SKM-1 (cell line): ENCODE measurements around the gene STK25.

ENCODE experiments used
- DNase-seq: peaks from one replicate; lab custom pipeline; 2025; ENCODE audit not compliant: unreplicated experiment; lab: John Stamatoyannopoulos, UW

Gene STK25

DNA sequence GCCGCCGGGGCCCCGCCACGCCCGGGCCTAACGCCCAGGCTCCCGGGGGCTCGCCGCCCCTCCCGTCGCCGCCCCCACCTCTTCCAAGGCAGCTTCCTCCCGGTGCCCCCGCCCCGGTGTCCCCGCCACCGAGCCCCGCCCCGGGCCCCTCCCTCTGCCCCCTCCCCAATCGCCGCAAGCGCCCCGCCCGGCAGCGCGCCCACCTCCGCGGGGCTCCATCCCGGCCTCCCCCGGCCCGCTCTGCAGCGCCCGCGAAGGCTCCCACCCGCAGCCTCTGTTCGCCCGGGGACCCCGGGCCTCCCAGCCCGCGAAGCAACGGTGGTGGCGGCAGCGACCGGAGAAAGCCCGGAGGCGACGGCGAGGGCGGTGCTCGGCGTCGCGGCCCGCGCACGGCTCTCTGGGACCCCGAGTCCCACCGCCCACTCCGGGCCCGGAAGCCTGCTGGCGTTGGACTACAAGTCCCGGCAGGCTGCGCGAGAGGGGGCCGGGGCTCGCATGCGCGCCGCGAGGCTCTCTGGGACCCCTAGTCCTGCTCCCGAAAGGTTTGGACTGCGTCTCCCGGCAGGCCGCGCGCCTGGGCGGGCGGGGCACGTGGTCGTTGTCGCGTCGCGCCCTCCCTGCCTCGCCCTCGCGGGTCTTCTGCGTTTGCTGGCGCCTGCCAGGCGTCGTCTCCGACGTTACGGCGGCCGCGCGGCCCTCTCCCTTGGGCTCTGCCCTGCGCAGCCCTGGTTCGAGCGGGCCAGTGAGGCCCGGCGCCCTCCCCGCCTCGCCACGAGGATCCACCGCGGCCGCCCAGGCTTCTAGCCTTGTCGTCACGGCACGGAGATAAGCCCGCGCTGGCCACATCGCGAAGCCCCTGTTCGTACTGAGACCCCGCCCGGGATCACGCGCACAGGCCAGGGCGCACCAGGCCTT, at the start of gene STK25:
Gene STK25 (minus strand): TSS at position 345 of the 915 bp plus-strand sequence. CDS start 549 bp downstream, outside the sequence.
- DNase-seq = peak; percentile 93

DNA sequence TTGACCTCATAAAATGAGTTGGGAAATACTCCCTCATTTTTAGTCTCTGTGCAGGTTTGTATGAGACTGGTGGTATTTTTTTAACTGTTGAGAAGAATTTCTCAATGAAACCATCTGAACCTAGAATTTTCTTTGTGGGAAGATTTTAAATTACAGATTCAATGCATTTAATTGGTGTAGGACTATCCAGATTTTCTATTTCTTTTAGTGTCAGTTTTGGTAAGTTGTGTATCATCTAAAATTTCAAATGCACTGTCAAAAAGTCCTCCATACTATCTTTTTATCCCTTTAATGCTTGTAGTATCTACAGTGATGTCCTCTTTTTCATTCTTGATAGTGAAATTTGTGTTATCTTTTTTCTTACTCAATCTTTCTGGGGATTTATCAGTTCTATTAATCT, 48.4 kb upstream of the STK25 start:
- no peak for DNase-seq

DNA sequence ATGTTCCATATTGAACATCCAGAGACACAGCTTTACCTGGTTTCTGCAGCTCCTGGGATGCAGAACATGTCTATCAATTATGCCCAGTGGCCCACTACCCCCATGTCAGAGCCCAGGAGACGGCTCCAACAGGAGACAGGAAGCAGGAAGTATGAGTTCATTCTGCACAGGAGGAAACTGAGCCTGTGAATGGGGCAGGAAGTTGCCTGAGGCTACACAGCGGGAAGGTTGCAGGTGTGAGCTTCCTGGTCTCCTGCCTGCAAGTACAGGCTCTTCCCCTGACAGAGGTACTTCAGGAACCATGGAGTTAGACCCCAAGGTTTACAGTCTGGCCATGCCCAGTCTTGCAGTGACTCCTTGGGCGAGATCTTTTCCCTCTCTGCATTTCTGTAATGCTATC, 47.3 kb upstream of the STK25 start:
- DNase-seq = no peak

DNA sequence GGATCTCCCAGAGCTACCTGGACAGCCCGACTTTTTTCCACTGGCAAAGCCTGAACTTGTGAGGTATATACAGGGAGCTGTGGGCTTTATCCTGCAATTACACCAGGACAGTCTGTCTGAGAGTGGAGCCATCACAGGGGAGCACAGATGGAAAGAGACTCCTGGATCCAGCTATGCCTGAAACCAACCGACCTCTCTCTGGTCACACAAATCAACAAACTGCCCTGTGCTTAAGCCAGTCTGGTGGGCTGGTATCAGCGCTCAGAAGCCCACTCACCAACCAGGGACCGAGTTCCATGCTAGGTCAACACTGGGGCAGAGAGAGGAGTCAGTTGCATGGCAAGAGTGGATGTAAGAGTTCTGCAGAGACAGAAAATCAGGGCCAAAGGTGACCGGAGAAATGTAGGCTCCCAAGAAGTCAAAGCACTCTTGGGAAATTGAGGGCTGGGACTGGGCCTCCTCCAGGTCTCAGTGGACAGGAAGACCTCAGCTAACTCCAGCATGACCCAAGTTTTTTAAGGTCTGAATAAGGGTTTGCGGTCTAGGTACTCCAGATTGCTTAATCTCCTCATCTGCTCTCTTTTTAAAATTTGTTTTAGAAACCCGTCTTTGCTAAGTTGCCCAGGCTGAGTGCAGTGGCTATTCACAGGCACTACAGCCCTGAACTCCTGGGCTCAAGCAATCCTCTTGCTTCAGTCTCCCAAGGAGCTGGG, 46.4 kb upstream of the STK25 start:
- DNase-seq = no peak

DNA sequence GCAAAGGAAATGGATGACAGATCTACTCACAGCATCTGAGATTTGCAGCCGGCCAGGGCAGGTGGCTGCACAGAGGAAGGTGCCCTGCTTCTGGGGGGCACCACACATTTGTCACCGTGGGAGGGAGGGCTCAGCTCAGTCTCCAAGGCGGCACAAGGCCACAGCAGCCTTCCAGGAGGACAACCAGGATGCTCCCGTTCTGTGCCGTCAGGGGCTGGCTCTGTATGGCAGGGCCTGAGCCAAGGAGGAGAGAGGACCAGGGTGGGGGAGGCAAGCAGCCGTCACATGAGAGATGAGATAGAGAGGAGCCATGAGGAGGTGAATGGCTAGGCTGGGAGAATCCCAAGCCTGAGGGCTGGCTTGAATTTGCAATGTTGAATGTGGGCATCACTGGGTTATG, 45.6 kb upstream of the STK25 start:
- DNase-seq = no peak

DNA sequence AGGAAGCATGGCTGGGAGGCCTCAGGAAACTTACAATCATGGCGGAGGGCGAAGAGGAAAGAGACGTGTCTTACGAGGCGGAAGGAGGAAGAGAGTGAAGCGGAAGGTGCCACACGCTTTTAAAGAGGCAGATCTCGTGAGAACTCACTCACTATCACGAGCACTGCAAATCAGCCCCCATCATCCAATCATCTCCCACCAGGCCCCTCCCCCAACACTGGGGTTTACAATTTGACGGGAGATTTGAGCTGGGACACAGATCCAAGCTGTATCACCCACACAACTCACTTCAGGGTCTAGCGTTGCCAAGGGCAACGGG, 45.1 kb upstream of the STK25 start:
- DNase-seq = no peak

DNA sequence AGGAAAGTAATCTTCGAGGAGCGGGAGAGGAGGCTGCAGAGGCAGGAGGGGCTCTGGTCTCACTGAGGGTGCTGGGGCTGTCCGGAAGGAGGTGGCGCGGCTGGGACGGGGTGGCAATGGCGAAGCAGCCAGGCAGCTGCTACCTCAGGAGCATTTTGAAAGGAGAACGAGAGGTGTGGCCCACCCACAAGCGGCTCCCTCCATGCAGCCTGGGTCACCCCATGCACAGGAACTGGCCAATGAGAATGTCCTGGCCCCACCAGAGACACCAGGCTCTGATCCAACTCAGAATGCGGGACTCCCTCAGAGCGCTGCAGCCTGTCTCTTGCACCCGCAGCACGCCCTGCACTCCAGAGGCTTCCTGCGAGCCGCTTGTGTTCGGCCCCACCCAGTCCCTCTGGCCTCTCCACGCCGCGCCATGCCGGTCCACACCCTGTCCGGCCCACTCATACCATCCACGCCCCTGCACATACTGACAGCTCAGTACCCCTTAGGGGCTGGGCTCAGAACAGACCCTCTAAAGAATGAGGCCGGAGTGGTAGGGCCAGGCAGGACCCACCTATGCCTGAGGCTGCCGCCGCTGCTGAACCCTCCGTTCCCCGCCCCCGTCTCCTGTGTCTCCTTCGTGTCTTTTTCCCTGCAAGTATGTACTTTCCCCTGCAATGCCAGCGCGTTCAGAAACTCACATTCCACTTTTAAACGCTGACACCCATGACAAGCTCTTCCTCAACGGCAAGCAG, 43.8 kb upstream of the STK25 start:
- no peak for DNase-seq

DNA sequence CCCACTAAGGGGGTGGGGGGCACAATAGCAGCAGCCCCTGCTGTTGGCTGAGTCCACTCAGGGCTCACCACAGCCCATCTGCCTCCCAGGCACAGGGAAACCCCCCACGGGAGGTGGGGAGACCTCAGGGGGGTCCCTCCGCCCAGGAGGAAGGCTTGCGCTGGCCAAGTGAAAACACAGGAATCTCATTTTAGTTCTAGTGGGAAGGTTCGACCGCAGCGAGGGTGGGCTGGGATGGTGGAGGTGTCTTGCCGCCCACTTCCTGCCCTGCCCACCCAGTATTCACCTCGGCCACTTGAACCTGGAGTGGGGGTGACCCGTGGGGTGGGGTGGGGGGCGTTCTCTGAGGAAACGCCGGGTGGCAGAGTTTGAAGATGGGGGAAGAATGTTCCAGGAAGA, 43.2 kb upstream of the STK25 start:
- no peak for DNase-seq

DNA sequence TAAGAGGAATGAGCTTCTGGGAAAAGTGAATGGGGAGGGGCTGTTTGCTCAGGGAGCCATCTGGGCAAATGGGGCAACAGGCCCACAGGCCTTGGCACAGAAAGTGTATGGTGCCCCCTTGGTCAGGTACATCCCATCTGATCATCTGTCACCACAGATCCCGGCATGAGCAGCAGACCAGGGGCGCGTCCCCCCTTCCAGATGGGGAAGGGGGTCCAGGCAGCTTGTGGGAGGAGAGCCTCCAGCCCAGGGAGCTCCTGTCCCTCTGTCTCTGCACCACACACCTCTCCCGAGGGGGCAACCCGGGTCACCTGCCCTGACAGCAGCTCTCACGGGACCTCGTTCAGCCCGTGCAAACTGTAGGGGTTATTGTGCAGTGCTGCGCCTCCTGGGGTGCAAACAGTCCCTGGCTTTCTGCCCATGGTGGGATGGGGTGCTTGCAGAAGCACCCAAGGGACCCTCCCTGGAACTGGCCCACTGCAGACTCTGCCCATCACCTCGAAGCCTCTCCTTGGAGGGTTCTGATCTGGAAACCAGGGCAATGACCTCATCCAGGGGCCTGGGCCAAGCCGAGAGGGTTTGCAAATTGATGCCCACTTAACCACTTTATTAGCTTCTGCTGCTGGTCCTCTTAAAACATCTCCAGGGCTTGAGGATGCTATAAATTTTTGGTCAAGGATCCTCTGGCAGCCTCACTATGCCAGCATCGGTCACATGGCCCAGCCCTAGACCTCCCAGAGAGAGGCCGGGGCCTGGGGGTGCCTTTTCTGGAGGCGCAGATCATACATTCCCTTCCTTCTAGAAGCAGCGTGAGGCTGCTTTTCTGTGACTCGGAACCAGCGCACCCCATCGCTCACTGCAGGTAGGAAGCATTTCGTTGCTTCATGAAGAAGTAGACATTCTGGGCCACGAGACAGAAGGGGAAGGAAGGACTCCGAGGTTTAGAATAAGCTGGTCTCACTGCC, 42.5 kb upstream of the STK25 start:
- DNase-seq = no peak

DNA sequence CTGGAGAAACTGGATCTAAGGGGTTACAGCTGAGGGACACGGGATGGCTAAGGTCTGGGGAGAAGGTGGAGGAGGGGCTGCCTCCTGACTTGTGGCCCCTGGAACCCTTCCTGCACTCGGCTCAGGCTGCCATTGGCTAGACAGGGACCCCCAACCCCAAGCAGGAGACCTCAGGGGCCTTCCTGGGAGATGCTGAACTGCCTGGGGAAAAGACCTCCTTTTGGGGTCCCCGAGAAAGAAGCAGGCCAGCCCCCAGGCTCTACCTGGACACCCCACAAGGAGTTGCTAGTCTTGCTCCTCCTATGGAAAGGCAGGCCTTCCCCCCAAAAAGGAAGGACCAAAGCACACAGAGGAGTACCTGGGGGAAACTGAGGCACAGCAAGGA, 40.1 kb upstream of the STK25 start:
- no peak for DNase-seq

DNA sequence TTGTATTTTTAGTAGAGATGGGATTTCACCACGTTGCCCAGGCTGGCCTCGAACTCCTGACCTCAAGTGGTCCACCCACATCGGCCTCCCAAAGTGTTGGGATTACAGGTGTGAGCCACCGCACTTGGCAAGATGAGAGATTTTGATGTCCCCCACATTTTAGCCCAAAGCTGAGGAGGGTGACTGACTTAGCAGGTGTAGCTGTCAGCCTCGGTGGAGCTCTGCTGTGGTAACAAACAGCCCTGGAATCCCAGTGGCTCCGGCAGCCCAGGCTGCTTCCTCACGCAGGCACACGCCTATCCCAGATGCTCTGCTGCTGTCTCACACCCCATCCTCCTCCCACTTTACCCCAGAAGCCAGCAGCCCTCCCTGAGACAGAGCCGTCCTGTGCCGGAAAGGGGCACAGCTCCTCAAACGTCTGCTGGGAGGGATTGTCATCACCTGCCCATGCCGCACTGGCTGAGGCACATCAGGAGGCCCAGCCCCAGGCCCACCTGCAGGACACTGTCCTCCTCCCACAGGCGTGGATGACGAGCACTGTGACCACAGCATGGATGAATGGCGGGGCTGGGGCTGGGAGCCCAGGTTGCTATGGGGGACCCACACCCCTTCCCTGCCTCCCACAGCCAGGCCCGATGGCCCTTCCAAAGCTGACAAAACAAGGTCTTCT, 39.5 kb upstream of the STK25 start:
- DNase-seq = no peak

DNA sequence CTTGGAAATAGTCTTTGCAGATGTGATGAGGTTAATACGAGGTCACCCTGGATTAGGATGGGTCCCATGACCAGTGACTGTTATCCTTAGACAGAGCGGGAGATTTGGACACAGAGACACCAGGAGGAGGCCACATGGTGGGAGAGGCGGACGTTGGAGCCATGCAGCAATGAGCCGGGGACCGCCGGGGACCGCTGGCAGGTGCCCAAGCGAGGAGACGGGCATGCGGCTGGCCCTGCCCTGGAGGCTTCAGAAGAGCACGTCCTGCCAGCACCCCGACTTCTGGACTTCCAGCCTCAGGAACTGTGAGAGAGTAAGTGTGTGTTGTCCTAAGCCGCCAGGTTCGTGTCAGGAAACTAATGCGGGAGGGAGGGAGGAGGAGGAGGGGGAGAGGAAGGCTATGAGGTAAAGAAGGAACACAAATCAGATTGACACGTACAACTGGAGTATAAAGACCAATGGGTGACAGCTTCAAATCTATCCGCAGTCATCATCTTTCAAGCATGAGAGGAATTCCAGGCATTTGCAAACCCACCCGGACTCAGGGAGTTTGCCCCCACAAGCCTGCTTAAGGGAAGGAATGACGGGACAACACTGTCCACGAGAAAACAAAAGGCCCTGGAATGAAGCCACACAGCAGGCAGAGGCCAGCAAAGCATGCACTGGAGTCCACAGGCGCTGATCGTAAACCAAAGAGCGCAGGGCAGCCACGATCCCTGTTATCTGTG, 38.6 kb upstream of the STK25 start:
- DNase-seq = no peak

DNA sequence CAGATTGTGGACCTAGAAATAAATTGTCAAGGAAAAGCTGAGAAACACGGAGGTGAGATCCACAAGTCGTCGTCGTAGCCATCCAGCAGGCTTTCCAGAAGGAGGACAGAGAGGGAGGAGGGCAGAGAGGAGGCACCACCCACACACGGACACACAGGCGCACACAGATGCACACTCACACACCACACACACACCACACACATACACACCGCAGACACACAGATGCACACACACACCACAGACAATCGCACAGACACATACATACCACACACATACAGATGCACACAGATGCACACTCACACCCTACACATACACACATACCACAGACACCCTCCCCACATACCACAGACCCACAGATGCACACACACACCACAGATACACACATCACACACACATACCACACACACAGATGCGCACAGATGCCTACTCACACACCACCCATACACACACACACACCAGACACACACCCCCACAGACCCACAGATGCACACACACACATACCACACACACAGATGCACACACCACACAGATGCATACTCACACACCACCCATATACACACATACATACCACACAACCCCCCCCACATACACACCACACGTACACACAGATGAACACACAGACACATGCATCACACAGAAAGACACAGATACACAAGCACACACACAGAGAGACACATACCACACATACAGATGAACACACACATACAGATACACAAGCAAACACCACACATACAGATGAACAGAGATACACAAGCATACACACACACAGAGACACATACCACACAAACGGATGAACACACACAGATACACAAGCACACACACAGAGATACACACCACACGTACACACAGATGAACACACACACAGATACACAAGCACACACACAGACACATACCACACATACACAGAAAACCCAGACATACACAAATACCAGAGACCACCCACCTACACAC, 37.4 kb upstream of the STK25 start:
- no peak for DNase-seq

DNA sequence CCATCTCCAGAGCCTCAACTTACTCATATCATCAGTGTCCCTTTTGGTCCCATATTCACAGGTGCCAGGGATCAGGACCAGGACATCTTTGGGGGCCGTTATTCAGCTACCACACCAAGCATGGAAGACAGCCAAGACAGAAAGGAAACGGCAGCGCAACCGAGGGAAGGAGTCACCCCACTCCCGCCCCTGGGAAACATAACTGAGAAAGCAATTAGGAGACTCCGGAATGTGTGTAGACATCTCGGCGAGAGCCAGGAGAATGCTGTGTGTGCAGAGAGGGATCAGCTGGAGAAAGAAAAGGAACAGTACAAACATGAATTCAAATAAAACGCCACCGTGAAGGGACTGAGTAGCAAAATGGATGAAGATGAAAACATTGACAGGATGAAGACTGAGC, 36.7 kb upstream of the STK25 start:
- no peak for DNase-seq

DNA sequence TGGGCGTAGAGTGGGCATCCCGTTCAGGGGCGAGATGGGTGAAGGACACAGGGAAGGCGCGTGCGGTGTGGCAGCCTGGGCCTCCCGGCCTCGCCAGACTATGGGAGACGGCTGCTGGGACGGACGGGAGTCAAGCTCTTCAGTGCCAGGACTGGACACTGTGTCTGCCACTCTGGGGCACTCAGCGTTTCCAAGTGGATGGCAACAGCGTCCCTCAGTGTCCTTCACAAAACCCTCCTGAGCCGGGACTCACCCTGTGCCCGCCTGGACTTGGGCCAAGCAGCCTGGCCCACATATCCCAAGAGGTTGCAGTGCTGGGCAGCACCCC, 33.9 kb upstream of the STK25 start:
- no peak for DNase-seq

DNA sequence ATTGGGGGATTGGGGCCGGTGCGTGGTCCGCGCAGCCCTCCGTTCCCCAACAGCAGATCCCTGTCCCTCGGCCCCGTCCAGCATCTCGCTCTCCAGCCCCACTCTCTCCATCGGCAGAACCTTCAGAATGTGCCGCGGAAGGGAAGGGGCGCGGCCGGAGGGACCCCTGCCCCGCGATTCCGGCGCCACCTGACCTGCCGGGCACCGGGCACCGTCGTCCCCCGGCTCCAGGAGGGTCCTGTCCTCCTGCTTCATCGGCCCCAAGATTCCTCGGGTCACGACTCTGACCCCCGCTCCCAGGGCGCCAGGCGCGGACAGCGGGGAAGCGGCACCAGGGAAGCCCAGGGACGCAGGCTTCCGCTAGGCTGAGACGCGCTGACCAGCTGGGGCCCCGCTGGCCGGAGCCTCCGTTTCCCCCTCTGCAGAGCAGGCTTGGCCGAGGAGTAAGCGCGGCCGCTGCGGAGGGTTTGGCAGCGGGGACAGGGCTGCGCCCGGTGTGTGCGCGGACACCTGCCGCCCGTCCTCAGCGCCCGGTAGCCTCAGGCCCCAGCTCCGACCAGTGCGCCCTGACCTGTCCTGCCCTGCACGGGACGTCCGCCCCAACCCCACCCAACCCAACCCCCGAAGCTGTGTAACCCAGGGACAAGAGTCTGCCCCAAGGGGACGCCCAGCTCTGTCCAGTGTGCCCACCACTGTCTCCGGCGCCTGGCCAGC, 33.3 kb upstream of the STK25 start:
- DNase-seq = no peak

DNA sequence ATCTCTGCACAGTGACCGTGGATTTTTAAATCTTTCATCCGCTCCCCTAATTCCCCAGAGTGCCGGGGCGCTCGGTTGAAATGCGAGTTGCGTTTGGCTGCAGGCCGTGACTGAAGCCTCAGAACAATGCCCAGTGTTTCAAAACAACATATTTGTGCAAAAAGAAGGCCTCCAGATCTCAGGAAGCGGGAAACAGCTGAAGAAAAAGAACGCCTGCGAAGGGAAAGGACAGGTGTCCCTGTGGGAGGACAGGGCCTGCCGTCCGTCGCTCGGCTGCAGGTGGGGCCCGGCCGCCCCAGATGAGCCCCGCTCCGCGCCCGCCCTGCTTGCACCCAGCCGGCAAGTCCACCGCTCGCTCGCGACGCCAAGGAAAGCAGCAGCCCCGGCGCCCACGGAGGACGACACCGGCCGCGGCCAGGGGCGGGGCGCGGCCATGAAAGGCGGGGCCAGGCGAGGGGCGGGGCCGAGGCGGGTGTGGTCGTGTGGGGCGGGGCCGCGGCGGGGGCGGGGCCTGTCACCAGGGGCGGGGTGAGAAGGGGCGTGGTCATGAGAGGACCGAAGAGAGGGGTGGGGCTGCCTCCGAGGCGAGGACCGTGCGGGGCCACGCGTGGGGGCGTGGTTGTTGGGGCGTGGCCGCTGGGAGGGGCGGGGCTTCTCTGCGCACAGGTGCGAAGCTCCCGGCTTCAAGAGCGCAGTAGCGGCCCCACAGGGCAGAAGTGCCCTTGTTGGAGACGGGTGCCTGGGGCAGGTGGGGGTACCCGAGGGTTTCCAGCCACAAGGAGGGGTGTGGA, 32.6 kb upstream of the STK25 start:
- no peak for DNase-seq
